Tibial nerve (tissue), 3 donors: Measurements from ENCODE around the gene TNRC6C.

Source experiments
- CTCF ChIP-seq, 5 experiments: fragments of 200-600 bp in 3 of 5; fragments of 450-650 bp in 2 of 5; sonication (generic) in 3 of 5; IDR thresholded peaks; one replicate each; pipeline ENCODE4 v1.5.1; 2016 to 2019; ENCODE audit warnings: antibody characterized with exemption in 5 of 5, mild to moderate bottlenecking in 3 of 5, moderate library complexity in 2 of 5
- POLR2A ChIP-seq, 2 donors: fragments of 450-650 bp; IDR thresholded peaks; one replicate each; pipeline ENCODE4 v1.6.1; 2017; ENCODE audit warnings: antibody characterized with exemption in 2 of 2, mild to moderate bottlenecking in 2 of 2, moderate library complexity in 2 of 2

GRCh38 chr17:78079253-78079652, 120.8 kb downstream of the TNRC6C start:
- TF ChIP-seq POLR2A (IDR thresholded peaks at IDR 0.05), result no peak
- no peak for TF ChIP-seq CTCF (IDR thresholded peaks at IDR 0.05)
